ENCODE measurements around the gene FYN.

DNA sequence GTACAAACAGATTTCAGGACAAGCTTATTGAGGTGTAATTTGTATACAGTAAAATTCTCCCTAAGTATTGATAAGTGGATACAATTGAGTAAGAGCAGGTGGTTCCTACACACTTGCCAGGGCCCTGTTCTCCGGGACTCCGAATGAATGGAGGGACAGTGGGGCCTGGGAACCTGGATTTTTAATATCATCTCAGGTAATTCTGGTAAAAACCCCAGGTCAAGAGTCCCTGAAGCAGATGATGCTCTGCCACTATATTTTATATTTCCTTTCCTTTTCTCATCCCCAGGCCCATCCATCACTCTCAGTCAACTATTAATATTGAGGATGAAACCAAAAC, 104.9 kb downstream of the FYN start:
- no peak for TF ChIP-seq POLR2A (IDR thresholded peaks at IDR 0.05)
- TF ChIP-seq, protein P1, sequence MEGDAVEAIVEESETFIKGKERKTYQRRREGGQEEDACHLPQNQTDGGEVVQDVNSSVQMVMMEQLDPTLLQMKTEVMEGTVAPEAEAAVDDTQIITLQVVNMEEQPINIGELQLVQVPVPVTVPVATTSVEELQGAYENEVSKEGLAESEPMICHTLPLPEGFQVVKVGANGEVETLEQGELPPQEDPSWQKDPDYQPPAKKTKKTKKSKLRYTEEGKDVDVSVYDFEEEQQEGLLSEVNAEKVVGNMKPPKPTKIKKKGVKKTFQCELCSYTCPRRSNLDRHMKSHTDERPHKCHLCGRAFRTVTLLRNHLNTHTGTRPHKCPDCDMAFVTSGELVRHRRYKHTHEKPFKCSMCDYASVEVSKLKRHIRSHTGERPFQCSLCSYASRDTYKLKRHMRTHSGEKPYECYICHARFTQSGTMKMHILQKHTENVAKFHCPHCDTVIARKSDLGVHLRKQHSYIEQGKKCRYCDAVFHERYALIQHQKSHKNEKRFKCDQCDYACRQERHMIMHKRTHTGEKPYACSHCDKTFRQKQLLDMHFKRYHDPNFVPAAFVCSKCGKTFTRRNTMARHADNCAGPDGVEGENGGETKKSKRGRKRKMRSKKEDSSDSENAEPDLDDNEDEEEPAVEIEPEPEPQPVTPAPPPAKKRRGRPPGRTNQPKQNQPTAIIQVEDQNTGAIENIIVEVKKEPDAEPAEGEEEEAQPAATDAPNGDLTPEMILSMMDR (IDR thresholded peaks at IDR 0.05) = no peak
- no peak for TF ChIP-seq EP300 (IDR thresholded peaks at IDR 0.05)

All from tibial nerve (tissue), 4 donors.